ENCODE measurements around the gene TSPAN2.

DNA sequence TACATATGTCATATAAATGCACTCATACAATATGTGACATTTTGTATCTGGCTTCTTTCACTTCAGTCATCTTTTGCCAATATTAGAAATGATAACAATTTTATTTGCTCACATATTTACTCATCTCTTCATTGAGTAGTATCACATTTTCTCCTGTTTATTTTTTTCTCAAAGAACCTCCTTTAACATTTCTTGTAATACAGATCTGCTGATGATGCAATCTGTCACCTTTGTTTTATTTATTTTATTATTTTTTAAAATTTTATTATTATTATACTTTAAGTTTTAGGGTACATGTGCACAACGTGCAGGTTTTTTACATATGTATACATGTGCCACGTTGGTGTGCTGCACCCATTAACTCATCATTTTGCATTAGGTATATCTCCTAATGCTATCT is 75.5 kb downstream of the TSPAN2 start:
- TF ChIP-seq, protein P1, sequence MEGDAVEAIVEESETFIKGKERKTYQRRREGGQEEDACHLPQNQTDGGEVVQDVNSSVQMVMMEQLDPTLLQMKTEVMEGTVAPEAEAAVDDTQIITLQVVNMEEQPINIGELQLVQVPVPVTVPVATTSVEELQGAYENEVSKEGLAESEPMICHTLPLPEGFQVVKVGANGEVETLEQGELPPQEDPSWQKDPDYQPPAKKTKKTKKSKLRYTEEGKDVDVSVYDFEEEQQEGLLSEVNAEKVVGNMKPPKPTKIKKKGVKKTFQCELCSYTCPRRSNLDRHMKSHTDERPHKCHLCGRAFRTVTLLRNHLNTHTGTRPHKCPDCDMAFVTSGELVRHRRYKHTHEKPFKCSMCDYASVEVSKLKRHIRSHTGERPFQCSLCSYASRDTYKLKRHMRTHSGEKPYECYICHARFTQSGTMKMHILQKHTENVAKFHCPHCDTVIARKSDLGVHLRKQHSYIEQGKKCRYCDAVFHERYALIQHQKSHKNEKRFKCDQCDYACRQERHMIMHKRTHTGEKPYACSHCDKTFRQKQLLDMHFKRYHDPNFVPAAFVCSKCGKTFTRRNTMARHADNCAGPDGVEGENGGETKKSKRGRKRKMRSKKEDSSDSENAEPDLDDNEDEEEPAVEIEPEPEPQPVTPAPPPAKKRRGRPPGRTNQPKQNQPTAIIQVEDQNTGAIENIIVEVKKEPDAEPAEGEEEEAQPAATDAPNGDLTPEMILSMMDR (IDR thresholded peaks at IDR 0.05; ENCODE audit: low read depth, low read length) = no peak
- no peak for TF ChIP-seq EZH2phosphoT487 (IDR thresholded peaks at IDR 0.05; ENCODE audit: low read depth)

All from OCI-LY3 (cell line).